Subcutaneous abdominal adipose tissue (tissue), 5 donors: Measurements from ENCODE around the gene SLC25A48.
"Not testable (repeated sequence)": the region's sequence is repeated elsewhere in the genome, so short reads cannot be mapped to it uniquely, and the experiment has no call there.

Experiments
- H3K27ac ChIP-seq: one replicate; pipeline ENCODE4 v1.7.0; 2013; ENCODE audit warnings: low read depth, mild to moderate bottlenecking, inconsistent platforms, low read length, moderate library complexity
- H3K27me3 ChIP-seq, 5 donors: one replicate each; pipeline ENCODE4 v1.7.0; 2013; ENCODE audit warnings: low read length in 5 of 5, inconsistent platforms in 1 of 5; ENCODE audit not compliant: control insufficient read depth in 5 of 5, insufficient read depth in 4 of 5
- H3K36me3 ChIP-seq, 5 donors: one replicate each; pipeline ENCODE4 v1.7.0; 2013; ENCODE audit warnings: low read length in 5 of 5; ENCODE audit not compliant: control insufficient read depth in 5 of 5, insufficient read depth in 5 of 5
- H3K4me1 ChIP-seq, 5 donors: one replicate each; pipeline ENCODE4 v1.7.0; 2013; ENCODE audit warnings: low read length in 5 of 5, mild to moderate bottlenecking in 3 of 5, moderate library complexity in 1 of 5; ENCODE audit not compliant: control insufficient read depth in 5 of 5, insufficient read depth in 5 of 5
- H3K4me3 ChIP-seq, 5 donors: one replicate each; pipeline ENCODE4 v1.7.0; 2013; ENCODE audit warnings: low read length in 5 of 5, low read depth in 1 of 5
- H3K9ac ChIP-seq, 5 donors: one replicate each; pipeline ENCODE4 v1.7.0; 2013; ENCODE audit warnings: low read length in 5 of 5, mild to moderate bottlenecking in 4 of 5, moderate library complexity in 3 of 5
- H3K9me3 ChIP-seq, 5 donors: one replicate each; pipeline ENCODE4 v1.7.0; 2013; ENCODE audit warnings: low read length in 5 of 5; ENCODE audit not compliant: control insufficient read depth in 5 of 5
- donor health status: healthy.
- donor health status: healthy.
- donor health status: healthy.
- donor health status: healthy.
- donor health status: healthy.

SLC25A48 gene

GRCh38 chr5:135838395-135838794 lies 3.9 kb downstream of the SLC25A48 start:
- not testable (repeated sequence) for H3K36me3 ChIP-seq, H3K27ac ChIP-seq, H3K9me3 ChIP-seq, H3K4me3 ChIP-seq, H3K9ac ChIP-seq
- Histone ChIP-seq H3K27me3 (peaks cover 25 to 30% (median 27%) of the 10 kb centered on the region in 5 donors), H3K4me1 (peaks cover 0 to 14% (median 12%) of the 10 kb centered on the region in 5 donors)

GRCh38 chr5:135839566-135839965 lies 5.1 kb downstream of the SLC25A48 start:
- Histone ChIP-seq H3K27ac (no peak overlapping the region), H3K4me1 (peaks cover 0 to 8% (median 8%) of the 10 kb centered on the region in 5 donors), H3K4me3 (no peak overlapping the region), H3K9ac (no peak overlapping the region), H3K27me3 (peaks cover 15 to 25% (median 21%) of the 10 kb centered on the region in 5 donors), H3K9me3 (peaks cover 0 to 3% (median 0%) of the 10 kb centered on the region in 5 donors), H3K36me3 (no peaks in the 10 kb centered on the region)

DNA sequence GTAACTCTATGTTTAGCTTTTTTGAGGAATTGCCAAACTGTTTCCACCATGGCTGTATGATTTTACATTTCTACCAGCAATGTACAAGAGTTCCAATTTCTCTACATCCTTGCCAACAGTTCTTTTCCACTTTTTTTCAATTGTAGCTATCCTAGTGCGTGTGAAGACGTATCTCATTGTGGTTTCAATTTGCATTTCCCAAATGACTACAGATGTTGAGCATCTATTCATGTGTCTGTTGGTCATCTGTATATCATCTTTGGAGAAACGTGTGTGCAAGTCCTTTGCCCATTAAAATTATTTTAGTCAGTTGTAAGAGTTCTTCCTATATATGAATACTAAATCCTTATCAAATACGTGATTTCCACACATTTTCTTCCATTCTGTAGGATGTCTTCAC lies 6.5 kb downstream of the SLC25A48 start:
- no peak overlapping the region for H3K9ac ChIP-seq

GRCh38 chr5:135842737-135843136 lies 8.3 kb downstream of the SLC25A48 start:
- H3K36me3 ChIP-seq, result no peaks in the 10 kb centered on the region
- H3K27ac ChIP-seq, result no peak overlapping the region
- H3K27me3 ChIP-seq, result peaks cover 0 to 17% (median 10%) of the 10 kb centered on the region in 5 donors
- no peaks in the 10 kb centered on the region for H3K4me1 ChIP-seq
- no peak overlapping the region for H3K4me3 ChIP-seq
- peaks cover 0 to 3% (median 0%) of the 10 kb centered on the region in 5 donors for H3K9me3 ChIP-seq
- H3K9ac ChIP-seq, result no peak overlapping the region

More for the DNA sequence above, 6.5 kb downstream of the SLC25A48 start:
- Histone ChIP-seq H3K27me3 (peaks cover 2 to 17% (median 9%) of the 10 kb centered on the region in 5 donors), H3K4me3 (no peak overlapping the region), H3K27ac (no peak overlapping the region), H3K4me1 (no peaks in the 10 kb centered on the region), H3K36me3 (no peaks in the 10 kb centered on the region), H3K9me3 (peaks cover 0 to 3% (median 0%) of the 10 kb centered on the region in 5 donors)

GRCh38 chr5:135843571-135844337 lies 9.3 kb downstream of the SLC25A48 start:
- Histone ChIP-seq H3K27ac (no peak overlapping the region), H3K36me3 (no peaks in the 10 kb centered on the region), H3K9ac (no peak overlapping the region), H3K4me3 (no peak overlapping the region), H3K9me3 (no peaks in the 10 kb centered on the region), H3K27me3 (peaks cover 0 to 17% (median 10%) of the 10 kb centered on the region in 5 donors), H3K4me1 (no peaks in the 10 kb centered on the region)

- H3K36me3 ChIP-seq, result no peaks in the 10 kb centered on the region
- no peaks in the 10 kb centered on the region for H3K4me1 ChIP-seq
- peaks cover 0 to 17% (median 8%) of the 10 kb centered on the region in 5 donors for H3K27me3 ChIP-seq
- H3K4me3 ChIP-seq, result no peak overlapping the region
- no peaks in the 10 kb centered on the region for H3K9me3 ChIP-seq
- H3K9ac ChIP-seq, result no peak overlapping the region
- no peak overlapping the region for H3K27ac ChIP-seq
These were observed 11.8 kb downstream of the SLC25A48 start for GRCh38 chr5:135846311-135846710.

DNA sequence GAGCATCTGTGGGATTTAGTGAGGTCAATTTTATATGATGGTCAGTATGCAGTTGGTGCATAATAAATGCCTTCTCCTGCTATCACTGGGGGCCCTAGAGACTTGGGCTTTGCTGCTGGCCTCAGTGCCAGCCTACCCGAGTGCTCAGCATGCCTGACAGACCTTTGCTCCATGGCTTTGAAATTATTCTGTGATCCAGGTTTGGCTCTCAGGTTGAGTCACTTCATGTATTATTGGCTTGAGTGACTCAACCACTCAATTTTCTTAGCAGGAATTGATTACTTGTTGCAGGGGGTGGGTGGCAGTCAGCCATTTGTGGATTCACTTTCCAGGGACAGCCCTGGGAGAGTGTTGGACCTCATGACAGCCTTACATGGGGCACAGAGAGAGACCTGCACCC lies 13.5 kb downstream of the SLC25A48 start:
- Histone ChIP-seq H3K9ac (no peak overlapping the region), H3K4me3 (no peak overlapping the region), H3K27ac (no peak overlapping the region), H3K9me3 (no peaks in the 10 kb centered on the region), H3K4me1 (no peaks in the 10 kb centered on the region), H3K36me3 (no peaks in the 10 kb centered on the region), H3K27me3 (peaks cover 0 to 15% (median 5%) of the 10 kb centered on the region in 5 donors)

DNA sequence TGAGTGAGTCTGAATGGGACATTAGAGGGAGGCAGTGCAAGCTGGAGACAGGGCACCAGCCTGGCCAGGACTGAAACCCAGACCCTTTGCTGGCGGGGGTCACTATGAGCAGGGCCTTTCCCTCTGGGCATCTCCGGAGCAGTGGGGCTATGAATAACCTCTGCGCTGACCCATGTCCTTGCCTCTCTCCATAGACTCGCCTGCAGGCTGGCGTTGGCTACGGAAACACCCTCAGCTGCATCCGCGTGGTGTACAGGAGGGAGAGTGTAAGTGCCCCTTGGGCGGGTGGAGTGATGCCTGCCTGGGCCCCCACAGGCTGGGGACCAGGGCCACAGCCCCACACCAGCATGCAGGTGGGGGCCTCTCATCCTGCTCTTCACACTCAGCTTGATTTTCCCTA lies 15.8 kb downstream of the SLC25A48 start:
- H3K9ac ChIP-seq, result no peak overlapping the region
- no peaks in the 10 kb centered on the region for H3K4me1 ChIP-seq
- no peaks in the 10 kb centered on the region for H3K36me3 ChIP-seq
- peaks cover 0 to 6% (median 0%) of the 10 kb centered on the region in 5 donors for H3K27me3 ChIP-seq
- no peak overlapping the region for H3K4me3 ChIP-seq
- no peak overlapping the region for H3K27ac ChIP-seq
- no peaks in the 10 kb centered on the region for H3K9me3 ChIP-seq

DNA sequence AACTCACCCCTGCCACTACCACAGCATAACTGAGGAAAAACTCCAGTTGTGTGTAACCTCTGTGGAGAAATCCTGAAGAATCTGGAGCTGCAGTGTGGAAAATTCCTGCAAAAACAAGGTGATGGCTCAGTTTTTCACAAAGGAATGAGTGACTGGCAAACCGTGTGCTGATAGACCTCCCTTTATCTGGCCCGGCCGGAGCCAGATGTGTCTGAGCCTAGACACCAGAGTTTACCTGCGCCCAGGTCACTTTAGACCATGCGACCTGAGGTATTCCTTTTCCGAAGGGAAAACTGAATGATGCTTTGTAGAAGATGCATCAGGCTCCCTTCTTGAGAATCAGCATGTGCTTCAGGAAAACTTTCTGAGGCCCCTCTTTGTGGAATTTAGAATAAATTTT lies 16.2 kb downstream of the SLC25A48 start:
- H3K9ac ChIP-seq, result no peak overlapping the region
- no peak overlapping the region for H3K4me3 ChIP-seq
- no peaks in the 10 kb centered on the region for H3K36me3 ChIP-seq
- no peaks in the 10 kb centered on the region for H3K4me1 ChIP-seq
- no peaks in the 10 kb centered on the region for H3K9me3 ChIP-seq
- H3K27ac ChIP-seq, result no peak overlapping the region
- peaks cover 0 to 6% (median 1%) of the 10 kb centered on the region in 5 donors for H3K27me3 ChIP-seq

GRCh38 chr5:135851186-135851914 lies 16.9 kb downstream of the SLC25A48 start:
- Histone ChIP-seq H3K4me1 (no peaks in the 10 kb centered on the region), H3K27me3 (peaks cover 0 to 6% (median 3%) of the 10 kb centered on the region in 5 donors), H3K9me3 (no peaks in the 10 kb centered on the region), H3K4me3 (no peak overlapping the region), H3K36me3 (no peaks in the 10 kb centered on the region), H3K27ac (no peak overlapping the region), H3K9ac (no peak overlapping the region)
